Activated gamma-delta T cell treated with Interleukin-2 at 50 U/mL for 16 hours (primary cell): ENCODE measurements around the gene ARHGAP9.

ENCODE experiments used
- DNase-seq: peaks from one replicate; pipeline ENCODE4 v3.0.0-alpha.2; 2020

The ARHGAP9 gene

GRCh38 chr12:57470970-57471656, 8.6 kb downstream of the ARHGAP9 start:
- no peak for DNase-seq

- DNase-seq = no peak
Observed at GRCh38 chr12:57470286-57470969, 9.2 kb downstream of the ARHGAP9 start.

- no peak for DNase-seq
Observed at GRCh38 chr12:57469296-57470164, 10.1 kb downstream of the ARHGAP9 start.

GRCh38 chr12:57467915-57468314, 11.8 kb downstream of the ARHGAP9 start:
- DNase-seq = no peak

- no peak for DNase-seq
Observed at GRCh38 chr12:57467212-57467874, 12.3 kb downstream of the ARHGAP9 start.

GRCh38 chr12:57465747-57466505, 13.7 kb downstream of the ARHGAP9 start:
- no peak for DNase-seq

GRCh38 chr12:57465030-57465746, 14.5 kb downstream of the ARHGAP9 start:
- no peak for DNase-seq

- DNase-seq = no peak
Observed at GRCh38 chr12:57464569-57464968, 15.1 kb downstream of the ARHGAP9 start.

GRCh38 chr12:57462912-57463253, 16.8 kb downstream of the ARHGAP9 start:
- DNase-seq = no peak

GRCh38 chr12:57462251-57462911, 17.3 kb downstream of the ARHGAP9 start:
- DNase-seq = peak; percentile 88

GRCh38 chr12:57461917-57462250, 17.8 kb downstream of the ARHGAP9 start:
- no peak for DNase-seq

- DNase-seq = peak; percentile 33
Observed at GRCh38 chr12:57461276-57461916, 18.3 kb downstream of the ARHGAP9 start.

- DNase-seq = no peak
Observed at GRCh38 chr12:57460841-57461275, 18.8 kb downstream of the ARHGAP9 start.

GRCh38 chr12:57460468-57460784, 19.2 kb downstream of the ARHGAP9 start:
- no peak for DNase-seq

GRCh38 chr12:57459750-57460467, 19.8 kb downstream of the ARHGAP9 start, which contains the start of gene GLI1:
GLI1 (plus strand) TSS chr12:57459785; CDS start chr12:57463692, 3,907 bp downstream.
- no peak for DNase-seq

GRCh38 chr12:57459055-57459749, 20.5 kb downstream of the ARHGAP9 start:
- DNase-seq = peak; percentile 92

GRCh38 chr12:57458665-57459054, 21.0 kb downstream of the ARHGAP9 start:
- no peak for DNase-seq

- no peak for DNase-seq
Observed at GRCh38 chr12:57456737-57457490, 22.8 kb downstream of the ARHGAP9 start.
